ENCODE results near the gene ESR2. TPM values are rescaled to one million over a fixed set of nuclear protein-coding genes. Genes with fewer than 3 reads are reported as not detected.

The ESR2 gene
- total and polyA plus RNA-seq, 2 experiments from 2014 or later: 1.00 TPM; not detected in 1

GRCh38 chr14:64069634-64070359, 224.4 kb downstream of the ESR2 start:
- H3K27me3 ChIP-seq: no peaks in the 10 kb centered on the region
- no peaks in the 10 kb centered on the region for H3K9me3 ChIP-seq (ENCODE audit: low read depth)
- H3K9me2 ChIP-seq (replicated peaks; ENCODE audit: insufficient read depth): no peaks in the 10 kb centered on the region
- no peak for TF ChIP-seq EZH2phosphoT487 (IDR thresholded peaks at IDR 0.05; ENCODE audit: low read depth, severe bottlenecking, unreplicated experiment)
- no peak for TF ChIP-seq CTCF (IDR thresholded peaks at IDR 0.05; ENCODE audit: poor library complexity)
- no peak for TF ChIP-seq EZH2 (IDR thresholded peaks at IDR 0.05; ENCODE audit: borderline replicate concordance)
- H2AFZ ChIP-seq: no peak overlapping the region
- DNase-seq (ENCODE audit: low spot score): no peak
- no peak overlapping the region for H3K4me2 ChIP-seq
- H4K20me1 ChIP-seq (ENCODE audit: insufficient read depth, poor library complexity, severe bottlenecking): no peaks in the 10 kb centered on the region
- H3K27ac ChIP-seq: peak overlapping the region; percentile 44
- H3K36me3 ChIP-seq (replicated peaks; ENCODE audit: insufficient read depth, low read depth): no peaks in the 10 kb centered on the region
- 85% methylated on average over 5 of the region's 5 CpGs for WGBS (ENCODE audit: low lambda C conversion rate, missing lambda C conversion rate)
- no peak overlapping the region for H3K4me3 ChIP-seq
- no peaks in the 10 kb centered on the region for H3K4me1 ChIP-seq (ENCODE audit: insufficient read depth)
- no peaks in the 10 kb centered on the region for H3K79me2 ChIP-seq

GRCh38 chr14:64064447-64064846, 229.7 kb downstream of the ESR2 start:
- Histone ChIP-seq H3K27ac (no peak overlapping the region), H3K79me2 (no peaks in the 10 kb centered on the region), H3K9me2 (replicated peaks; ENCODE audit: insufficient read depth) (no peaks in the 10 kb centered on the region), H2AFZ (no peak overlapping the region), H3K36me3 (replicated peaks; ENCODE audit: insufficient read depth, low read depth) (no peaks in the 10 kb centered on the region), H3K27me3 (no peaks in the 10 kb centered on the region), H3K4me3 (no peak overlapping the region), H3K4me2 (no peak overlapping the region), H3K4me1 (ENCODE audit: insufficient read depth) (no peaks in the 10 kb centered on the region), H4K20me1 (ENCODE audit: insufficient read depth, poor library complexity, severe bottlenecking) (no peaks in the 10 kb centered on the region), H3K9me3 (ENCODE audit: low read depth) (no peaks in the 10 kb centered on the region)
- no peak for TF ChIP-seq CTCF (IDR thresholded peaks at IDR 0.05; ENCODE audit: poor library complexity)
- TF ChIP-seq EZH2phosphoT487 (IDR thresholded peaks at IDR 0.05; ENCODE audit: low read depth, severe bottlenecking, unreplicated experiment): no peak
- TF ChIP-seq EZH2 (IDR thresholded peaks at IDR 0.05; ENCODE audit: borderline replicate concordance): no peak
- 93% methylated on average over 2 of the region's 2 CpGs for WGBS (ENCODE audit: low lambda C conversion rate, missing lambda C conversion rate)
- DNase-seq (ENCODE audit: low spot score): no peak

- no peak overlapping the region for H3K4me2 ChIP-seq
- WGBS (ENCODE audit: low lambda C conversion rate, missing lambda C conversion rate): 91% methylated on average over 7 of the region's 7 CpGs
Measured at GRCh38 chr14:64062381-64063115, 231.6 kb downstream of the ESR2 start.

More at GRCh38 chr14:64062381-64063115, 231.6 kb downstream of the ESR2 start:
- Histone ChIP-seq H3K9me2 (replicated peaks; ENCODE audit: insufficient read depth) (no peaks in the 10 kb centered on the region), H3K4me1 (ENCODE audit: insufficient read depth) (no peaks in the 10 kb centered on the region), H3K27me3 (no peaks in the 10 kb centered on the region), H3K4me3 (no peak overlapping the region), H3K27ac (no peak overlapping the region), H4K20me1 (ENCODE audit: insufficient read depth, poor library complexity, severe bottlenecking) (no peaks in the 10 kb centered on the region), H2AFZ (no peak overlapping the region), H3K79me2 (no peaks in the 10 kb centered on the region), H3K36me3 (replicated peaks; ENCODE audit: insufficient read depth, low read depth) (no peaks in the 10 kb centered on the region), H3K9me3 (ENCODE audit: low read depth) (no peaks in the 10 kb centered on the region)
- TF ChIP-seq EZH2 (IDR thresholded peaks at IDR 0.05; ENCODE audit: borderline replicate concordance) (no peak), CTCF (IDR thresholded peaks at IDR 0.05; ENCODE audit: poor library complexity) (no peak), EZH2phosphoT487 (IDR thresholded peaks at IDR 0.05; ENCODE audit: low read depth, severe bottlenecking, unreplicated experiment) (no peak)
- no peak for DNase-seq (ENCODE audit: low spot score)

All from hepatocyte (in vitro differentiated cells).